PC-9 (cell line): ENCODE results near the gene CAVIN1. TPM values are rescaled to one million over a fixed set of nuclear protein-coding genes. Genes with fewer than 3 reads are reported as not detected.
A peak's percentile ranks its signal among the peaks of the same experiment; 100 is the strongest.

ENCODE experiments used
- BruUV-seq: library from RNA; stranded (reverse); fragments of 400-500 nt; replicated peaks from 2 replicates; lab custom pipeline; 2021; lab: Mats Ljungman, UMichigan
- CTCF ChIA-PET: fragments of 300-600 bp; sonication (Branson Sonifier 250); formaldehyde crosslinking; loops from one replicate; lab custom pipeline; 2022; ENCODE audit warnings: antibody characterized with exemption; lab: Charles Lee
- POLR2A ChIA-PET: fragments of 300-600 bp; sonication (Branson Sonifier 250); formaldehyde crosslinking; loops from one replicate; lab custom pipeline; 2022; ENCODE audit warnings: antibody characterized with exemption; ENCODE audit not compliant: unreplicated experiment; lab: Charles Lee
- DNase-seq, 2 experiments: peaks; one replicate each; pipeline versions ENCODE4 v3.0.0 to v3.0.0-alpha.2; 2015 to 2022; ENCODE audit warnings: mixed read lengths in 1 of 2
- H2AFZ ChIP-seq: fragments of 200-600 bp; sonication (generic); 2 replicates; pipeline ENCODE4 v1.8.1; 2017; ENCODE audit warnings: antibody characterized with exemption
- H3F3A ChIP-seq: fragments of 200-600 bp; sonication (generic); 2 replicates; pipeline ENCODE4 v1.8.1; 2017; ENCODE audit warnings: antibody characterized with exemption, mild to moderate bottlenecking, low read depth; ENCODE audit not compliant: insufficient read depth
- H3K27ac ChIP-seq: fragments of 200-600 bp; sonication (generic); 2 replicates; pipeline ENCODE4 v1.6.1; 2016; ENCODE audit warnings: mixed run types
- H3K27me3 ChIP-seq: fragments of 200-600 bp; sonication (generic); 2 replicates; pipeline ENCODE4 v1.6.1; 2016; ENCODE audit warnings: low read depth, mixed run types; ENCODE audit not compliant: insufficient read depth
- H3K36me3 ChIP-seq: fragments of 200-600 bp; sonication (generic); 2 replicates; pipeline ENCODE4 v1.6.1; 2016; ENCODE audit warnings: low read depth, mixed run types
- H3K4me1 ChIP-seq: fragments of 200-600 bp; sonication (generic); replicated peaks from 2 replicates; pipeline ENCODE4 v1.6.1; 2016; ENCODE audit warnings: mixed run types; ENCODE audit not compliant: insufficient read depth
- H3K4me2 ChIP-seq: fragments of 200-600 bp; sonication (generic); 2 replicates; pipeline ENCODE4 v1.6.1; 2017; ENCODE audit warnings: mixed run types
- H3K4me3 ChIP-seq: fragments of 200-600 bp; sonication (generic); 2 replicates; pipeline ENCODE4 v1.6.1; 2016; ENCODE audit warnings: mixed run types
- H3K79me2 ChIP-seq: fragments of 200-600 bp; sonication (generic); 2 replicates; pipeline ENCODE4 v1.6.1; 2017; ENCODE audit warnings: low read depth, mixed run types
- H3K9me2 ChIP-seq: fragments of 200-600 bp; sonication (generic); 2 replicates; pipeline ENCODE4 v1.8.1; 2017; ENCODE audit warnings: mild to moderate bottlenecking; ENCODE audit not compliant: insufficient read depth
- H3K9me3 ChIP-seq: fragments of 200-600 bp; sonication (generic); 2 replicates; pipeline ENCODE4 v1.8.1; 2016; ENCODE audit warnings: low read depth; ENCODE audit not compliant: insufficient read depth
- H4K20me1 ChIP-seq: fragments of 200-600 bp; sonication (generic); 2 replicates; pipeline ENCODE4 v1.8.1; 2017; ENCODE audit not compliant: insufficient read depth
- CTCF ChIP-seq: fragments of 200-600 bp; sonication (generic); conservative IDR thresholded peaks from 2 replicates; pipeline ENCODE4 v1.6.1; 2017; ENCODE audit warnings: mixed run types, antibody characterized with exemption, mild to moderate bottlenecking, moderate library complexity
- EZH2 ChIP-seq: fragments of 200-600 bp; sonication (generic); IDR thresholded peaks from 2 replicates; pipeline ENCODE4 v1.8.0; 2017; ENCODE audit warnings: antibody characterized with exemption, low read depth
- intact Hi-C: fragments of 100-400 bp; cut with micrococcal nuclease; formaldehyde crosslinking; loops from one replicate; pipeline ENCODE4 v1.10.0; 2022; ENCODE audit not compliant: unreplicated experiment
- total RNA-seq: library from RNA; stranded (reverse); gene quantifications from 2 replicates; pipeline ENCODE4 v1.2.3, GENCODE V29; 2021

The CAVIN1 gene
- total RNA-seq, 1 experiment from 2014 or later = 170 TPM

- H3K4me2 ChIP-seq = no peak overlapping the region
- no peak overlapping the region for H2AFZ ChIP-seq
- no peaks in the 10 kb centered on the region for H3K9me3 ChIP-seq
- no peaks in the 10 kb centered on the region for H3K9me2 ChIP-seq
- H3K27ac ChIP-seq = no peak overlapping the region
- peak; percentile 57 for TF ChIP-seq CTCF
- no peak for TF ChIP-seq EZH2
- H3K27me3 ChIP-seq = no peaks in the 10 kb centered on the region
- H3K4me1 ChIP-seq = peaks cover 2% of the 10 kb centered on the region; the same call in 1 of the 2 replicates
- H4K20me1 ChIP-seq = no peaks in the 10 kb centered on the region
- no peaks in the 10 kb centered on the region; the same call in 1 of the 2 replicates for H3F3A ChIP-seq
- no peak overlapping the region for H3K4me3 ChIP-seq
- ChIA-PET POLR2A (interaction anchor here (0.7 kb wide), 1 partner anchor 90 kb away, joined by 3 read pairs; no protein-coding TSS in a partner anchor), CTCF (interaction anchor here (0.6 kb wide), 1 partner anchor 19 kb away, joined by 5 read pairs; no protein-coding TSS in a partner anchor)
- H3K79me2 ChIP-seq = no peaks in the 10 kb centered on the region
- intact Hi-C loops = no loop called here
- no TSS peak for BruUV-seq
- H3K36me3 ChIP-seq = no peaks in the 10 kb centered on the region
- no peak for DNase-seq
Measured at GRCh38 chr17:42438600-42439567, 15.8 kb upstream of the CAVIN1 start.

- H3K27ac ChIP-seq = no peak overlapping the region
Measured at GRCh38 chr17:42436391-42436790, 13.3 kb upstream of the CAVIN1 start.

More at GRCh38 chr17:42436391-42436790, 13.3 kb upstream of the CAVIN1 start:
- Histone ChIP-seq H3K4me1 (peaks cover 22% of the 10 kb centered on the region), H3K4me2 (no peak overlapping the region), H3K9me3 (no peaks in the 10 kb centered on the region; the same call in 1 of the 2 replicates), H3K27me3 (no peaks in the 10 kb centered on the region), H3K36me3 (no peaks in the 10 kb centered on the region), H3K4me3 (no peak overlapping the region), H3F3A (peaks cover 18% of the 10 kb centered on the region), H3K79me2 (no peaks in the 10 kb centered on the region), H2AFZ (no peak overlapping the region), H3K9me2 (no peaks in the 10 kb centered on the region), H4K20me1 (no peaks in the 10 kb centered on the region)
- no peak for DNase-seq
- CTCF ChIA-PET = no interaction called here
- intact Hi-C loops = no loop called here
- TF ChIP-seq EZH2 (no peak), CTCF (no peak)
- POLR2A ChIA-PET = no interaction called here
- no TSS peak for BruUV-seq
